ENCODE results near the gene C2orf49.

GRCh38 chr2:105290981-105291660, 46.2 kb upstream of the C2orf49 start:
- no peak for TF ChIP-seq SIX5 (IDR thresholded peaks at IDR 0.05; ENCODE audit: low read depth, low read length, severe bottlenecking)
- no peak for TF ChIP-seq MXI1 (IDR thresholded peaks at IDR 0.05; ENCODE audit: low read depth, low read length)
- no peak for TF ChIP-seq CTCF (IDR thresholded peaks at IDR 0.05 in 2 of 3, conservative IDR thresholded peaks at IDR 0.05 in 1 of 3; ENCODE audit: control insufficient read depth in 2 of 3, extremely low read depth in 1 of 3, insufficient read depth in 1 of 3, low read depth in 3 of 3, low read length in 3 of 3)
- TF ChIP-seq NFIC (IDR thresholded peaks at IDR 0.05; ENCODE audit: low read depth, low read length), result no peak

Data from GM12878 (cell line).